Hepatocyte (in vitro differentiated cells): Measurements from ENCODE around the gene PRKAG2. TPM values are rescaled to one million over a fixed set of nuclear protein-coding genes. Genes with fewer than 3 reads are reported as not detected.

Experiments
- DNase-seq: peaks from one replicate; pipeline ENCODE4 v3.0.0-alpha.2; 2016; ENCODE audit warnings: low spot score
- H2AFZ ChIP-seq: fragments of 200-600 bp; sonication (generic); 2 replicates; pipeline ENCODE4 v1.6.0; 2016; ENCODE audit warnings: antibody characterized with exemption, mild to moderate bottlenecking
- H3K27ac ChIP-seq: fragments of 200-600 bp; sonication (generic); 2 replicates; pipeline ENCODE4 v1.5.1; 2016; ENCODE audit warnings: mild to moderate bottlenecking
- H3K27me3 ChIP-seq: fragments of 200-600 bp; sonication (generic); 2 replicates; pipeline ENCODE4 v1.6.1; 2016
- H3K36me3 ChIP-seq: fragments of 200-600 bp; sonication (generic); replicated peaks from 2 replicates; pipeline ENCODE4 v1.5.1; 2016; ENCODE audit warnings: low read depth; ENCODE audit not compliant: insufficient read depth
- H3K4me1 ChIP-seq: fragments of 200-600 bp; sonication (generic); 2 replicates; pipeline ENCODE4 v1.5.1; 2016; ENCODE audit warnings: mild to moderate bottlenecking, moderate library complexity; ENCODE audit not compliant: insufficient read depth
- H3K4me2 ChIP-seq: fragments of 200-600 bp; sonication (generic); 2 replicates; pipeline ENCODE4 v1.6.0; 2016
- H3K4me3 ChIP-seq: fragments of 200-600 bp; sonication (generic); 2 replicates; pipeline ENCODE4 v1.5.1; 2016; ENCODE audit warnings: mild to moderate bottlenecking
- H3K79me2 ChIP-seq: fragments of 200-600 bp; sonication (generic); 2 replicates; pipeline ENCODE4 v1.6.0; 2017; ENCODE audit warnings: mild to moderate bottlenecking
- H3K9me2 ChIP-seq: fragments of 200-600 bp; sonication (generic); replicated peaks from 2 replicates; pipeline ENCODE4 v1.6.0; 2017; ENCODE audit warnings: mild to moderate bottlenecking; ENCODE audit not compliant: insufficient read depth
- H3K9me3 ChIP-seq: fragments of 200-600 bp; sonication (generic); 2 replicates; pipeline ENCODE4 v1.5.1; 2016; ENCODE audit warnings: low read depth, mild to moderate bottlenecking
- H4K20me1 ChIP-seq: fragments of 200-600 bp; sonication (generic); 2 replicates; pipeline ENCODE4 v1.6.0; 2016; ENCODE audit warnings: mild to moderate bottlenecking; ENCODE audit not compliant: insufficient read depth, poor library complexity, severe bottlenecking
- EZH2 ChIP-seq: fragments of 200-600 bp; sonication (generic); IDR thresholded peaks from 2 replicates; pipeline ENCODE4 v1.6.1; 2016; ENCODE audit warnings: antibody characterized with exemption, mild to moderate bottlenecking, borderline replicate concordance
- EZH2phosphoT487 ChIP-seq: fragments of 200-600 bp; sonication (generic); IDR thresholded peaks from one replicate; pipeline ENCODE4 v1.6.1; 2018; ENCODE audit warnings: antibody characterized with exemption, mild to moderate bottlenecking, low read depth, moderate library complexity; ENCODE audit not compliant: unreplicated experiment, severe bottlenecking
- WGBS: methylation state at CpG from one replicate; pipeline ENCODE4 v1.1.6; 2016; ENCODE audit warnings: low lambda C conversion rate; ENCODE audit errors: missing lambda C conversion rate; 5-methylcytosine and 5-hydroxymethylcytosine counted together
- polyA plus RNA-seq: library from polyadenylated mRNA; unstranded; fragments of >200 nt; fragmentation: Nextera tagmentation; extraction: Ambion mirVana; gene quantifications from 2 replicates; pipeline ENCODE4 v1.2.1, GENCODE V29; 2016
- total RNA-seq: library from RNA; depleted of rRNA; stranded (reverse); fragments of >200 nt; gene quantifications from 2 replicates; pipeline ENCODE4 v1.2.3, GENCODE V29; 2014
- TF ChIP-seq, protein P1 (sequence below): fragments of 200-600 bp; sonication (generic); IDR thresholded peaks from 2 replicates; pipeline ENCODE4 v1.5.1; 2016; ENCODE audit warnings: antibody characterized with exemption, mild to moderate bottlenecking; ENCODE audit not compliant: poor library complexity

Gene PRKAG2
- total and polyA plus RNA-seq, 2 experiments from 2014 or later: 17.8 to 23.4 TPM

DNA sequence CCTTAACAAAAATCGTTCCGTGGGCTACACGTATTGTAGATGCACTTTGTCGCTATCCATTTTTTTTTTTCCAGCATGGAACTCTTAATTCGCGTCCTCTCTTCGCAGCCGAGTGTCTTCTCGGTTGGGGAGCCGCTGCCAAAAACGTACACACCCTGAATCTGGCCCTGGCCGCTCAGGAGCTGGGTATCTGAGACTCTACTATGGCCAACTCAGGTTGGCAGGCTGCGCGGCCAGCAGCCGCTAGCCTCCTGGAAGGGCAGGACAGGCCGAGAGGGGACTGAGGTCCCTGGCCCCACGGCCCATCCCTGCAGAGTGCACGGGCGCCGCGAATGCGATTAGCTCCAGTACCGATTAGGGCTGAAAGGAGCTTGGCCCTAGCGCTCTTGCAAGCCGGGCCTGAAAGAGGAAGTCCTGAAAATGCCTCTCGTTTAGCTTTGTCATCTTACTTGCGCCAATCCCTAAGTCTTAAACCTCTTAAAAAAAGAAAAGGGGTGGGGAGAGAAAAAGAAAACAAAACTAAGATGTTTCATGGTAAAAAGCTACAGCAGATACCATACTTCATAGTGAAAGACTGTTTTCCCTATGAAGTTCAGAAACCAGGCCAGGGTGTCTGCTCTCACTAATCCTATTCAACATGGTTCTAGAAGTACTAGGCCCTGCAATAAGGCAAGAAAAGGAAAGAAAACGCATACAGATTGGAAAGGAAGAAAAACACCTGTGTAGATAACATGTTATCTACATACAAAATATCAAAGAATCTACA lies 244.0 kb downstream of the PRKAG2 start:
- no peaks in the 10 kb centered on the region for H3K36me3 ChIP-seq
- peaks cover 11% of the 10 kb centered on the region for H3K4me1 ChIP-seq
- WGBS: 14% methylated on average over 28 of the region's 28 CpGs

DNA sequence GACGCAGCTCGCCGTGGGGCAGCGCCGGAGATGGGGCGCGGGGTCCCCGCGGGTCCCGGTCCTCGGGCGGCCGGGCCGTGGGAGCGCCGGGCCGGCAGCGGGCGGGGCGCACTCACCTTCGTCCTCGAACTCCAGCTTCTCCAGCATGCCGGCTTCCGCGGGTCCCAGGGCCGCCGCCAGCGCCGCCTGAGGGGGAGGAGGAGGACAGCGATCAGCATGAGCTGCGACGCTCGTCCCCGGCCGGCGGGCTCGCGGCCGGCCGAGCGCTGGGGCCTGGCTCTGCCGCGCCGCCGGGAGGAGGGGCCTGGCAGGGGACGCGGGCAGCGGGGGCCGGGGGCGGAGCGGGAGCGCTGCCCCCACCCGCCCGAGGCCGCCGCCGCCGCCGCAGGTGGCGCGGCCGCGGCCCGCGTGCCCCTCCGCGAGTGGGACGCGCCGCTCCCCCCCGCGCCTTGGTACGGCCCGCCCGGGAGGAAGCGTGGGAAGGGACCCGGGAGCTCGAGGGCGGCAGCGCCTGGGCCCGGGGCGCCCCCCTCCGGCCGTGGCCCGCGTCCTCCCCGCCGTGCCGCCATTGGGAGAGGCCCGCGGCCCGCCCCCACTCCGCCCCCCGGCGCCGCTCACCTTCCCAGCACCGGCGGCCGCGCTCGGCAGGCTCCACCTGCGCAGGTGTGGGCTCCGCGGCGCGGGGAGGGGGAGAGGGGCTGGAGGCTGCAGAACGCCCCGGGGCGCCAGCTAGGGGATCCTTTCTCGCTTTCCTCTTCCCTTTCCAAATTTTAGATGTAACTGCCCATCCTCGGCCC lies 244.8 kb downstream of the PRKAG2 start:
- H3K36me3 ChIP-seq: no peaks in the 10 kb centered on the region
- H4K20me1 ChIP-seq: peaks cover 4% of the 10 kb centered on the region
- H3K79me2 ChIP-seq: peaks cover 37% of the 10 kb centered on the region
- H3K27ac ChIP-seq: peak overlapping the region; percentile 96
- H3K27me3 ChIP-seq: no peaks in the 10 kb centered on the region
- H3K9me3 ChIP-seq: peaks cover 4% of the 10 kb centered on the region
- H3K4me1 ChIP-seq: peaks cover 11% of the 10 kb centered on the region
- under 1% methylated on average over 32 of the region's 111 CpGs for WGBS
- TF ChIP-seq EZH2phosphoT487 (no peak), EZH2 (no peak)
- TF ChIP-seq, protein P1, sequence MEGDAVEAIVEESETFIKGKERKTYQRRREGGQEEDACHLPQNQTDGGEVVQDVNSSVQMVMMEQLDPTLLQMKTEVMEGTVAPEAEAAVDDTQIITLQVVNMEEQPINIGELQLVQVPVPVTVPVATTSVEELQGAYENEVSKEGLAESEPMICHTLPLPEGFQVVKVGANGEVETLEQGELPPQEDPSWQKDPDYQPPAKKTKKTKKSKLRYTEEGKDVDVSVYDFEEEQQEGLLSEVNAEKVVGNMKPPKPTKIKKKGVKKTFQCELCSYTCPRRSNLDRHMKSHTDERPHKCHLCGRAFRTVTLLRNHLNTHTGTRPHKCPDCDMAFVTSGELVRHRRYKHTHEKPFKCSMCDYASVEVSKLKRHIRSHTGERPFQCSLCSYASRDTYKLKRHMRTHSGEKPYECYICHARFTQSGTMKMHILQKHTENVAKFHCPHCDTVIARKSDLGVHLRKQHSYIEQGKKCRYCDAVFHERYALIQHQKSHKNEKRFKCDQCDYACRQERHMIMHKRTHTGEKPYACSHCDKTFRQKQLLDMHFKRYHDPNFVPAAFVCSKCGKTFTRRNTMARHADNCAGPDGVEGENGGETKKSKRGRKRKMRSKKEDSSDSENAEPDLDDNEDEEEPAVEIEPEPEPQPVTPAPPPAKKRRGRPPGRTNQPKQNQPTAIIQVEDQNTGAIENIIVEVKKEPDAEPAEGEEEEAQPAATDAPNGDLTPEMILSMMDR: peak; percentile 30
- peak overlapping the region; percentile 70 for H3K4me3 ChIP-seq
- peak overlapping the region; percentile 74 for H2AFZ ChIP-seq
- DNase-seq: peak; percentile 94
- peak overlapping the region; percentile 86 for H3K4me2 ChIP-seq
- no peaks in the 10 kb centered on the region for H3K9me2 ChIP-seq

More for the DNA sequence above, 244.0 kb downstream of the PRKAG2 start:
- H3K79me2 ChIP-seq: peaks cover 31% of the 10 kb centered on the region
- peak overlapping the region; percentile 35 for H3K4me3 ChIP-seq
- no peaks in the 10 kb centered on the region for H3K27me3 ChIP-seq
- peaks cover 4% of the 10 kb centered on the region for H4K20me1 ChIP-seq
- peak overlapping the region; percentile 74 for H2AFZ ChIP-seq
- no peaks in the 10 kb centered on the region for H3K9me2 ChIP-seq
- peak; percentile 48 for DNase-seq
- H3K9me3 ChIP-seq: peaks cover 4% of the 10 kb centered on the region
- H3K27ac ChIP-seq: peak overlapping the region; percentile 96
- no peak for TF ChIP-seq EZH2phosphoT487
- TF ChIP-seq EZH2: no peak
- TF ChIP-seq, protein P1: no peak
- H3K4me2 ChIP-seq: peak overlapping the region; percentile 86

DNA sequence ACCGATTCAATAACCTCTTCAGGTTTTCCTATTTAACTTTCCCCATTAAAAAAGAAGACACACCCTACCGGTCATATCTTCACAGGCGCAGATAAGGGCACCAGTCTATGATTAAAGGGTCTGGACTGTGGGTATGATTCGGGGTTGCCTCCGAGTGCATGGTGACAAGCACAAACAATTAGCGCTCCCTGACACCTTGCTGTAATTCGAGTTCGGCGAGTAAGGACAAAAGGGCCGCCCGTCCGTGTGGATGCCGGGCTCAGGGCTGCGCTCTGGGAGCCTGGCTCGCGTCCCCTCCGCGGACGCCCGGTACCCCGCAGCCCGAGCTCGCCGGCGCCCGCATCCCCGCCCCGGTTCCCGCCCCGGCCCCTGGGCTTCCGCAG lies 245.4 kb downstream of the PRKAG2 start:
- H3K27ac ChIP-seq: peak overlapping the region; percentile 87
- TF ChIP-seq EZH2 (no peak), EZH2phosphoT487 (no peak)
- TF ChIP-seq, protein P1: no peak
- no peaks in the 10 kb centered on the region for H3K9me2 ChIP-seq
- DNase-seq: no peak
- H4K20me1 ChIP-seq: peaks cover 4% of the 10 kb centered on the region
- H3K27me3 ChIP-seq: no peaks in the 10 kb centered on the region
- peaks cover 11% of the 10 kb centered on the region for H3K4me1 ChIP-seq
- H3K9me3 ChIP-seq: peaks cover 4% of the 10 kb centered on the region
- H2AFZ ChIP-seq: peak overlapping the region; percentile 16
- H3K4me2 ChIP-seq: peak overlapping the region; percentile 80
- peak overlapping the region; percentile 70 for H3K4me3 ChIP-seq
- H3K36me3 ChIP-seq: no peaks in the 10 kb centered on the region
- H3K79me2 ChIP-seq: peaks cover 42% of the 10 kb centered on the region
- WGBS: under 1% methylated on average over 25 of the region's 31 CpGs
